NK-92 treated with Interleukin-12 subunit alpha and Interleukin-12 subunit beta, amount 100 ng/mL, for 24 hours (cell line): ENCODE results near the gene AFM.

ENCODE experiments used
- DNase-seq: peaks from one replicate; lab custom pipeline; 2025; lab: John Stamatoyannopoulos, UW

AFM gene

DNA sequence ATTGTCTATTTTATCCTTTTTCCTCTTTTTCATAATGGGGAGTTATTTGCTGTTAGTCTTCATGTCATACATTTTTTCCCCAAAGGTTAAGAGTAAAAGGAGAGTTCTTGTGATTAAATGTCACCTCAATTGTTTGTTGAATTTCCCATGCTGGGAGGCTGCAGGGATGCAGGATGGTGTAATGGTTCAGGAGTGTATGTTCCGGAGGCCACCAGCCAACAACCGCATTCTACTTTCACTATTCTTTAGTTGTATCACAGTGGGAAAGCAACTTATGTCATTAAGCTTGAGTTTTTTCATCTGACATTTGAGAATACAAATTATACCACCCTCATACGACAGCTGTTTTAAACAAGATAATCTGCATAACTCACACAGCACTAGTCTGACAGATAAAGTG lies 30.1 kb upstream of the AFM start:
- DNase-seq: no peak

DNA sequence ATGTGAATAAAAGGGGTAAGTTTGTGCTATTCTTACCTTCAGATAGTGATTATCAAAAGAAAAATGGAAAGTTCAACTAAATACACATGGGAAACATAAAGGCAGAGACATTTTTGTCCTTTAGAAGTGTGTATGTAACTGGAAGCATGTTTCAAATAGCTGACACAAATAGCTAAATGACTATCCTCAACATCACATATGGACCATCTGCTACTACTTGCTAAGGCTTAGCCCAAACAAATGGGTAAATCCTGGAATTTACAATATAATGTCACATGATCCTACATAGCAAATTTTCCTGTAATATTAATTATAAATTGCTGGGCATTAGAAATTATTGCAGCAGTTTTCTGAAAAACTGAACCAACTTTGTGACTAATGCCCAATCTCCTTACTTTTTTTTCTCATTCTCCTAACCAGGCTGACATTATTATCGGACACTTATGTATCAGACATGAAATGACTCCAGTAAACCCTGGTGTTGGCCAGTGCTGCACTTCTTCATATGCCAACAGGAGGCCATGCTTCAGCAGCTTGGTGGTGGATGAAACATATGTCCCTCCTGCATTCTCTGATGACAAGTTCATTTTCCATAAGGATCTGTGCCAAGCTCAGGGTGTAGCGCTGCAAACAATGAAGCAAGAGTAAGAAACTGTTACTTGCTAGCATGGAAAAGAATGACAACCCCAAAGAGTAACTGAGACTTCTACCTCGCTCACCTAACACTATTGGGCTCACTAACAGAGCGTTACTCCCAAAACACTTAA lies 29.4 kb upstream of the AFM start:
- DNase-seq: no peak

DNA sequence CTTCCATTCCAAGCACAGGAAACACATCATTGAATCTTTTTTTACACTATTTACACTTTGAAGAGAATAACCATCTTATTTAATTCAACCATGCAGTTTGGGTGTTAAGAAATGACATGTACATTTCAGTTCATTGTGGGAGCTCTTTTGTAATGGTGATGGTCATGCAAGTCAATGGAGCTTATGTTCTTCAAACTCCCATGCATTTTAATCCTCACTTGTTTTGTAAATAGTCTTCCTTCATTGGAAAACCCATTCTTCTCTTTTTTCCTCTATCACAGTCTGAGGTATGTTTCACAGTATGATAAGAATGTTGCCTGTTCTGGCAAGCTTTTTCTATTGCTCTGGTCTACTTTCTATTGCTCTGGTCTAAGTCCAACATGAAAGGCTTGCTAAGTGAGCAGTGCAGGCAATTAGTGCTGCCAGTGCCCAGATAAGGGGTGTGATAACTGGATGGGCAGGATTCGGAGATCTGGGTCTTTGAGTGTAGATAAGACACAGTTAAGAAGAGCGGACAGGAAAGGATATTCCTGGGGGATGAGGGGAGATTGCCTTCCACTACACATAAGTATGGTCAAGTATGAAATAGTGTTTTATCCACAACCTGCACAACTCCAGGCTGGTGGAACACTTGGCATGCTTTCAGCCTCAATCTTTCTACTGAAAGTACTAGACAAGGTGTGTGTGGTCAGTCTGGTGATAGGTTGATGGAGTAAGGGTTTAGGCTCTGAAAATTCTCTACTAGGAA lies 28.4 kb upstream of the AFM start:
- DNase-seq: no peak

DNA sequence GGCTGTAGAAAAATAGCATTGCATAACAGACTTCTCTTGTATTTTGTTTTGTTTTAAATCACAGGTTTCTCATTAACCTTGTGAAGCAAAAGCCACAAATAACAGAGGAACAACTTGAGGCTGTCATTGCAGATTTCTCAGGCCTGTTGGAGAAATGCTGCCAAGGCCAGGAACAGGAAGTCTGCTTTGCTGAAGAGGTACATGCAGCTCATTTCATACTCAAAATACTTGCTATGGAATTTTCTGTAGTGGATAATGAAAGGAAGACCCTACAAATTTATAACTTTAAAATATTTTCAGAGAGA lies 27.9 kb upstream of the AFM start:
- DNase-seq: no peak

DNA sequence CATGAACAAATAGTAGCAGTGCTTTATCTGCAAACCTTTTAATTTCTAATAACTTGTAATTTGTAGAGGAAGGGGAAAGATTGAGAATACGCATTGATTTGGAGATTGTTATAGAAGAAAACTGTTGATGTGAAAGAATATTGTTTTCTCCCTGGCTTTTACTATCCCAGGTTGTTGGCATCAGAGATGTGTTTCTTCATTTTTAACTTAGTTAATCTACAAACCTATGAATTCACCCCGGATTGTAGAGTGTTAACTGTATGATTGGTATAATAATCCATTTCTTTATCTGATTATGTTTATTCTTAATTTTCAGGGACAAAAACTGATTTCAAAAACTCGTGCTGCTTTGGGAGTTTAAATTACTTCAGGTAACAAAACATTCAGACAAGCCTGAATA lies 26.6 kb upstream of the AFM start:
- DNase-seq: no peak

DNA sequence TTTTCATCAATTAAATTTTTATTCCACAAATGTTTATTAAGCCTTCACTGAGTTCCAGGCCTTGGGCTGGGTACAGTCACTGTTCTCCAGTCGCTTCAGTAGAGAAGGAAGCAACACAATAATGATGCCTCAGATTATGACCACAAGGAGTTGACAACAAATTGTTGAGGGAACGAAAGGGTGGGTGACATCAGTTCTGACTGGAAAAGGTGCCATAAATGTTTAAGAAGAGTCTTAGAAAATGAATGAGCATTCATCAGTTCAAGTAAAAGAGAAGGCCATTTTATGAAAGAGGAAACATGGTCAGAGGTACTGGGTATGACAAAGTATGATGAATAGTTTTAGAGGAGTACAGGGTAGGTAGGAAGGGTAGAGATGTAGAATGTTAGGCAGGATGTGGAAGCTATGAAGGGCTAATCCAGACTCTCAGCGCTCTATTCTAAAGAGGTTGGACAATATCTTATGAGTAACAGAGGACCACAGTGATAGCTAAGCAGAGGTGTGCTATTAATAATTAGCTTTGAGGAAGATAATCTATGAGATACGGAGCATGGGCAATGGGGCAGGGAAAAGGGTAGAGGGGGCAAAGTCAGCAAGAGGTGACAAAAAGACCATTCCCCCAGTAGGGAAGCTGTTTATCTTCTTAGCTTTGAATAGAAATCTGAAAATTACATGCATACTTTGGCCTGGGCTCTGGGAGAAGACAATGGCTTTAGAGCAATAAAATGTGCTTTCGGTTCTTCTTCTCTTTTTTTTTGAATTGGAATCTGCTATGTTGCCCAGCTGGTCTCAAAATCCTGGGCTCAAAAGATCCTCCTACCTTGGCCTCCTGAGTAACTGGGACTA lies 25.1 kb upstream of the AFM start:
- DNase-seq: no peak

DNA sequence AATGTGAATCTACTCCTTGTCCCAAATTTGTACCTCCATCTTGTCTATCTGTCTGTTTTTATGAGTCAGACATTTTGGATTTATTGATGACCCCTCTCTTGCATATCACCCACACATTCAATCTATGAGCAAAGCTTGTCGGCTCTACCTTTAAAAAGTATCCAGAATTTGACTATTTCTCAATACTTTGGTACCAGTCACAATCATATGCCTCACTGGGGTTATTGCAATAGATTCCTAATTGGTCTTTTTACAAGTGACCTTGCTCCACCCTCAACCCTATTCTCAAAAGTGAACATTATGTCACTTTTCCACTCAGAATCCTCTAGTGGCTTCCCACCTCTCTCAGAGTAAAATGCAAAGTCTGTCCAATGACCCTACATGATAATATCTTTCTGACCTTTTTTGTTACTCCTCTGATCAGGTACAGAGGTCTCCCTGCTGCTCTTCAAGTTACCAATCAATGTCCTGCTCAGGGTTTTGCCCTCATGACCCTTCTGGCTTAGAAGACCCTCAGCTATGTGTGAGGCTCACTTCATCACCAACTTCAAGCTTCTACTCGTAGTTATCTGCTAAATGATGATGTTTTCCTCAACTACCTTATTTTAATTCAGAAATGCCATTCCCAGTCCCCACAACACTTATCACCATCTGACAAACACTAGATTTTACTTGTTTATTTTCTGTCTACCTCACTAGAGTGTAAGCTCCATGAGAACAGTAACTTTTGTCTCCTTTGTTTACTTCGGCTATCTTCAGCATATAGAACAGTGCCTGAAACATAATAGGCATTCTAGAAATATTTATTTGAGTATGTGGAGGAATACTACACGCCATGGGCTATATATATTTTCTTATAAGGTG lies 23.1 kb upstream of the AFM start:
- no peak for DNase-seq

DNA sequence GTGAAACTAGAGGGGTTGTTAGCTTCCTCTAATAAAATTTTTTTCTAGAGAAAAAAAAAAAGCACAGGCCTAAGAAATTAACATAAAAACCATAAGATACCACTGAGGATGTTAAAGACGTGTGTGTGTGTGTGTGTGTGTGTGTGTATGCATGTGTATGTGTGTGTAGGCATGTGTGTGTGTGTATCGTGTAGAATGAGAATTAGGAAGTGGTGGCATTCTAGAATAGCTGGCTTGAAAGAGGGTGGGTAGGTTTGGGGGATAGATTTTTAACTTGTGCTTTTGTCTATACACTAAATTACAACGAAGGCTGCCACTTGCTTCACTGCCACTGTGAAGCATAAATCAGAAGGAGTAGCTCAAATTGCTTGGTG lies 22.5 kb upstream of the AFM start:
- no peak for DNase-seq

DNA sequence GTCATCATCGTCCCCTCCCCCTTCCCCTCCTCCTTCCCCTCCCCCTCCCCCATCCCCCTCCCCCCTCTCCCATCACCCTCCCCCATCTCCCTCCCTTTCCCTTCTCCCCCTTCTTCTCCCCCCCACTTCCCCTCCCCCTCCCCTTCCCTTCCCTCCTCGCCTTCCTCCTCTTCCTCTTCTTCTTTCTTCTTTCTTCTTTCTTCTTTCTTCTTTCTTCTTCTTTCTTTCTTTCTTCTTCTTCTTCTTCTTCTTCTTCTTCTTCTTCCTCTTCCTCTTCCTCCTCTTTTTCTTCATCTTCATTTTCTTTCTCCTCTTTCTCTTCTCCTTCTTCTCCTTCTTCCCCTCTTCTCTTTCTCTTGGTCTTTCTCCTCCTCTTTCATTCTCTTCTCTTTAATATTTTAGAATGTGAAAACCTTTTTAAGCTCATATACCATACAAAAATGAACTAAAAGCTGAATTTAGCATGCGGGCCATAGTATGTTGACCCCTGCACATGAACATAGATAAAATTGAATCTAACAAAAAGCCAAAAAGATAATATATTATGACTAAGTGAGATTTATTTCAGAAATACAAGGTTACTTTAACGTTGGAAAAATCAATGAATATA lies 20.5 kb upstream of the AFM start:
- no peak for DNase-seq

DNA sequence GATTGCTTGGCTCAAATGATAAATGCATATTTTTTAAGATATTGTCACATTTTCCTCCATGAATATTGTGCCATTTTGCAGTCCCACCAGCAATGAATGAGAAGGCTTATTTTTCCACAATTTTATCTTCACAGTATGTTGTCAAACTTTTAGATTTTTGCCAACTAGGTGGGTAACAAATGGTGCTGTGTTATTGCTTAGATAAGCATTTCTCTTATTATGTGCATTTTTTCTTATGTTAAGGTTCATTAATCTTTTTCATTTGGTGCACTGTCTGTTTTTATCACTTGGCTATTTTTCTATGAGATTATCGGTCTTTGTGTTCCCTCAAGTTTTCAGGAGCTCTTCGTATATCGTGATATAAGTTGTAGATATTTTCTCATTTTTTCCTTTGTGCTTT lies 13.4 kb upstream of the AFM start:
- DNase-seq: no peak

DNA sequence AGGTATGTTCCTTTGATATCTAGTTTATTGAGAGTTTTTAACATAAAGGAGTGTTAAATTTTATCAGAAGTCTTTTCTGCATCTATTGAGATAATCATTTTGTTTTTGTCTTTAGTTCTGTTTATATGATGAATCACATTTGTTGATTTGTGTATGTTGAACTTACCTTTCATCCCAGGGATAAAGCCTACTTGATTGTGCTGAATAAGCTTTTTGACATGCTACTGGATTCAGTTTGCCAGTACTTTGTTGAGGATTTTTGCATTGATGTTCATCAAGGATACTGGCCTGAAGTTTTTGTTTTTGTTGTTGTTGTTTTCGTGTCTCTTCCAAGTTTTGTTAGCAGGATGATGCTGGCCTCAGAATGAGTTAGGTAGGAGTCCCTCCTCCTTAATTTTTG lies 10.8 kb upstream of the AFM start:
- no peak for DNase-seq

DNA sequence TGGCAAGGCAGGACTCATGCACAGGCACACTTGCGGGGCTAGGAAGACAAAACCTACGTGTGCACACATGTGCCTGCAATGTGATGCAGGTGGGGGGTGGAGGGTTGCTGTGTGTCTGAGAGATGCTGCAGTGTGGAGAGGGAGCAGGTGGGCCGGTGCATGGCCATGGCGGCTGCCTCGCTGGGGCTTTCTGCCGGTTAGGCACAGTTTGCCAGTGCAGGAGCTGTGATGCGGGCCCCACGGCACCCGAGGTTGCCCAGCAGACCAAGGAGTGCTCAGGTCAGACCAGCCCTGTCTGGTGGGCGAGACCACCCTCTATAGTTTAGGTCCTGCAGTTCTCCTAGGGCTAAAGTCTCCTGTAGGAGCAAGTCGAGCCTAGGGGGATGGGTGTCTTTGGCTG lies 4.4 kb upstream of the AFM start:
- DNase-seq: no peak

DNA sequence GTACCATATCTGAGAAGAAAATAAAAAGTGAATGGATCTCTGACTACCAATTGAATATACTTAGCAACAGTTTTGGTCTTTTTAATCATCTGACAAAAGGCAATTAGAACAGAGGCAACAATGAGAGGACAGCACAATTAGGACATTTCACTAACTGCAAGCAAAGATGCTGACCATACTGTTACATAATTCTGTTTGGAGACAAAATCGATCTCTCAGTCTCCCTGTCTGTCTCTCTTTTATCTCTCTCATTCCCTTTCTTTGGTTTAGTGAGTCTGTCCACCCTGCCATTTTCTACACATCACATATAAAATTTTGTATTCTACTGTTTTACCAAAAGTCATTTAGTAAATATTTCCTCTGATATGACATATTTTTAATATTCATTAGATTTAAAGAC lies 2.2 kb upstream of the AFM start:
- no peak for DNase-seq

DNA sequence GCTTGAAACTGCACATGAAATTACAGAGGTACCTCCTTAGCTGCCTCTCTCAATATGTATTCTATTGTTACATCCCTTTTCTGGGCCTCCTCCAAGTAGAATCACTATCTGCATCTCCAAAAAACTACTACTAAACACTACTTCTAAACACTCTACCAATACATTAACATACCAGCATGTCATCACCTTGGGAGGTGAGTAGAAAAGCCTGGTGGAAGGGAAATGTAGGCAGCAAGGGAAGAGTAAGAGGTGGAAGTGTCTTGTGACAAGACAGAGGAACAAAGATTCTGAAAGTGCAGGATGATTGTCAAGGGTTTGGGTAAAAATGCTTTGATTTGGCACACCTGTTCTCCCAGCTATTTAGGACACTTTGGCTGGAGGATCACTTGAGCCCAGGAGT lies 3.5 kb downstream of the AFM start:
- DNase-seq: no peak

DNA sequence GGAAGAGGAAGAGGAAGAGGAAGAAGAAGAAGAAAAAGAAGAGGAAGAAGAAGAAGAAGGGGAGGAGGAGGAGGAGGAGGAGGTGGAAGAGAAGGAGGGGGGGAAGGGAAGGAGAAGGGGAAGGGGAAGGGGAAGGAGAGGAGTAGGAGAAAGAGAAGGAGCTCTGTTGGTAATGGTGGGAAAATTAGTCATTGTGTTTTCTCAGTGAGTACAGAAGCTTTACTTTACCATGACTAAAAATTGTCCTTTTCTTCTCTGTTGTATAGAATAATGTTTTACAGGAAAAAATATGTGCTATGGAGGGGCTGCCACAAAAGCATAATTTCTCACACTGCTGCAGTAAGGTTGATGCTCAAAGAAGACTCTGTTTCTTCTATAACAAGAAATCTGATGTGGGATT lies 4.1 kb downstream of the AFM start:
- DNase-seq: no peak

DNA sequence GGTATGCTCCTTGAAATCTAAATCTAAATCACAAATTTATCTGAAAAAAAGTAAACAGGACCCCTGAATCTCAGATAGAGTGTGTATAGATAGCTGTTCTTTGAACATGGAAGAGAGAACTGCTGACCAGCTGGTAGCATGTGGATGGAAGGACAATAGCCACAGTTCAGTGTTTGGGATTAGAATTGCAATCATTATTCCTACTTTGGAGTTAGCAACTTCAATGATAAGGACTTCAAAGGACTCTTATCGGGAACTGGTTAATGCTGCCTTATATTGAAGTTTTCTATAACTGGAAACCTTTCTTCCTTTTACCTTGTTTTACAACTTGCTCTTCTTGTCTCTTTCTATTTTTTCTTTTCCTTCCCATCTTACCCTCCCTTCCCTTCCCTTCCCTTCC lies 5.0 kb downstream of the AFM start:
- DNase-seq: no peak

DNA sequence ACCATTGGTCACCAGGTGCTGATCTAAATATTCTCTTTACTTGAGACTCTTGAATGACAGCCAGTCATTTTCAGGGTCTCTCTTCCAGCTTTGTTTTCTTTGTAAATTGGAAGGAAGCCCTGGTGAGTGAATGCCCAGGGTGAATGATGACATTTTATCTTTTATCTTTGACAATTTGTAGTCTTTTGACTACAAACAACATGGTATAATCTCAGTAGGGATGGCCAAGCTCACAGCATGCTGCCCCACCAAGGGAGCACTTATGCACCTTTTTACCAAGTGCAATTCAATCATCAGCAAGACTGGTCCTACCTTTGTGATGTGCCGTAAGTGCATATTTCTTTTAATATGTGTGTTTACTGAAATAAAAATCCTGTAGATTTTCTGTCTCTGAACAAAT lies 5.7 kb downstream of the AFM start:
- no peak for DNase-seq

DNA sequence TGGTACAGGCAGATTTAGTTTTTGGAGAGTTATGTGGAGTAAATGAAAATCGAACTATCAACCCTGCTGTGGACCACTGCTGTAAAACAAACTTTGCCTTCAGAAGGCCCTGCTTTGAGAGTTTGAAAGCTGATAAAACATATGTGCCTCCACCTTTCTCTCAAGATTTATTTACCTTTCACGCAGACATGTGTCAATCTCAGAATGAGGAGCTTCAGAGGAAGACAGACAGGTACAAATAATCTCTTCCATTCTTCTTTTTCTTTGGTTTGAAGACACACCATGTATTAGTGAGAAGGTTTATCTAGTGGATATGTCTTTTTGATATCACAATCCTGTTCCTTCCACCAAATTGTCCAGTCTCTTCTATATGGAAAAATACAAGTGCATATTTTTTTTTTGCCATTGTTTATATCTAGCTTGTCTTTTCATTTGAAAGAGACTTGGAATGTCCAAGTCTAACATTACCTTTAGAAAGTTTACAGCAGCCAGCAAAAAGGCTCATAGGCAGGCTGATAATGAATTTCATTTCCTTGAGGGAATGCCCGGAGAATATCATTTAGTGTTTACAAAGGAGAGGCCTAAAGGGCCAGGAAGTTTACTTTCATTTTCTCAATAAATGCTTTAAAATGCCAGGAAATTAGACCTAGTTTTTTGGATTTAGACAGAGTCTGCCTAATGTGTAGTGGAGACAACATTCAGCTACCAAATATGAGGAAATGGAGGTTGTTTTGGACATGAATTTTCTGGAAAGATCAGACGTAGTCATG lies 18.6 kb downstream of the AFM start:
- no peak for DNase-seq

DNA sequence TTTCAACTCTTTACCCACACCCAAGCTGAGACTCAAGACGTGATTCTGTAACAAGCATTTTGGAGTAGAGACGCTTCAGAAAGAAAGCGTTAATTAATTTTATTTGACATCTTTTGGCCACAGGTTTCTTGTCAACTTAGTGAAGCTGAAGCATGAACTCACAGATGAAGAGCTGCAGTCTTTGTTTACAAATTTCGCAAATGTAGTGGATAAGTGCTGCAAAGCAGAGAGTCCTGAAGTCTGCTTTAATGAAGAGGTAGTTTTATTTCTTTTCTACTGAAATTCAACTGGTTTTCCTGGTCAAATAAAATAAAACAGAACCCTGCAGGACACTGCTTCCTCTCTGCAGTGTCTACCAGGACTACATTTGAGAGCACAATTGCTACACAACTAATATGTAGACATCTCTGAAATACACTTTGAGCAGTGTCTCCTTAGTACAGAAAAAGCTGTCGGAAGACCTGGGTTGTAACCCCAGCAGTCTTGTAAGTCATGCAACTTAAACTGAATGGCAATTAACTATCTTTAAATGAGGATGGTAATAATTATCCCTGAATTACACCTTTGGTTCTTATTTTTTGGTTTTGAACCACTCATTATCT lies 20.2 kb downstream of the AFM start:
- no peak for DNase-seq

DNA sequence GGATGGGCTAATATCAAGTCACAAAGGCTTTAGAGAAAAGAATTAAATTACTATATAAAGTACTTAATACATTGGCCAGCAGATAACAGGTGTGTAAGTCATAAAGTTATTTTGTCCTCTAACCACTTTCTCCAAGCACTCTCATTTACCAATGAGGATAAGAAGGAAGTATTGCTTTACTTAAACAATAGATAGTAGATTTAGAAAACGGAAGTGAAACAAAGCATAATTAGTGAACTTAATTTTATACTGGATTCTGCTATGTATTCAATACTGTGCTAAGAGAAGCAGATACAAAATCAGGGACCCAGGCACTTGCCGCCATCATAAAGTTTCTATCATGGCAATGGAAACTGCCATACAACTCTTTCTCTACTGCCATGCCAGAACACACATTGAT lies 24.0 kb downstream of the AFM start:
- no peak for DNase-seq

DNA sequence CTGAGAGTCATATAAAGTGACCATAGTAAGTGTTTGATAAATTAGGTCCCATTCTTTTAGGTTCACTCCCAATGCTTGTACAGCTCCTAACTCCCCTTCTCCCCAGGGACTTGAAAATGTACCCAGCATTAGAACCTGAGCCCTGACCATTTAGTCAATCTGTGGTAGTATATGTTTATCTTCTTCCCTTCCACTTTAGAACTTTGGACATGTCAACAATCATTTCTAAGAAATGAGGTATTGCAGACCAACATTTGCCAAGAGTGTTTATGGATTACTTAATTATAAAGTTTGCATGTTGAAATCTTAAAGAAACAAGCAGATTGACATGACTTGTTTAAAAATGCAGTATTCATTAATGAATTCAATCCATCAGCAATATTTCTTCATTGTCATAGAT lies 26.0 kb downstream of the AFM start:
- DNase-seq: no peak
